Esophagus squamous epithelium (tissue), 4 donors: Measurements from ENCODE around the gene SORD.

Experiments used
- POLR2A ChIP-seq, 4 donors: fragments of 450-650 bp; IDR thresholded peaks; one replicate each; pipeline ENCODE4 v1.6.1; 2017; ENCODE audit warnings: antibody characterized with exemption in 4 of 4, mild to moderate bottlenecking in 4 of 4, moderate library complexity in 3 of 4
- TF ChIP-seq, protein P1 (sequence below), 6 experiments: fragments of 450-650 bp in 4 of 6; fragments of 200-600 bp in 2 of 6; sonication (generic) in 2 of 6; IDR thresholded peaks; one replicate each; pipeline ENCODE4 v1.5.1; 2016 to 2019; ENCODE audit warnings: antibody characterized with exemption in 6 of 6, mild to moderate bottlenecking in 4 of 6, moderate library complexity in 4 of 6

- TF ChIP-seq, protein P1, sequence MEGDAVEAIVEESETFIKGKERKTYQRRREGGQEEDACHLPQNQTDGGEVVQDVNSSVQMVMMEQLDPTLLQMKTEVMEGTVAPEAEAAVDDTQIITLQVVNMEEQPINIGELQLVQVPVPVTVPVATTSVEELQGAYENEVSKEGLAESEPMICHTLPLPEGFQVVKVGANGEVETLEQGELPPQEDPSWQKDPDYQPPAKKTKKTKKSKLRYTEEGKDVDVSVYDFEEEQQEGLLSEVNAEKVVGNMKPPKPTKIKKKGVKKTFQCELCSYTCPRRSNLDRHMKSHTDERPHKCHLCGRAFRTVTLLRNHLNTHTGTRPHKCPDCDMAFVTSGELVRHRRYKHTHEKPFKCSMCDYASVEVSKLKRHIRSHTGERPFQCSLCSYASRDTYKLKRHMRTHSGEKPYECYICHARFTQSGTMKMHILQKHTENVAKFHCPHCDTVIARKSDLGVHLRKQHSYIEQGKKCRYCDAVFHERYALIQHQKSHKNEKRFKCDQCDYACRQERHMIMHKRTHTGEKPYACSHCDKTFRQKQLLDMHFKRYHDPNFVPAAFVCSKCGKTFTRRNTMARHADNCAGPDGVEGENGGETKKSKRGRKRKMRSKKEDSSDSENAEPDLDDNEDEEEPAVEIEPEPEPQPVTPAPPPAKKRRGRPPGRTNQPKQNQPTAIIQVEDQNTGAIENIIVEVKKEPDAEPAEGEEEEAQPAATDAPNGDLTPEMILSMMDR (IDR thresholded peaks at IDR 0.05) = no peak
- TF ChIP-seq POLR2A (IDR thresholded peaks at IDR 0.05) = no peak
Observed at GRCh38 chr15:45114751-45115085, 91.7 kb downstream of the SORD start.
